Activated naive CD4-positive, alpha-beta T cell treated with anti-CD3 and anti-CD28 coated beads for 36 hours (primary cell): Measurements from ENCODE around the gene RGL1. TPM values are rescaled to one million over a fixed set of nuclear protein-coding genes. Genes with fewer than 3 reads are reported as not detected.
"Not testable (repeated sequence)": the region's sequence is repeated elsewhere in the genome, so short reads cannot be mapped to it uniquely, and the experiment has no call there.

Experiments
- CTCF ChIA-PET: fragments of 350-600 bp; sonication (Branson Sonifier 250); formaldehyde crosslinking; loops from one replicate; lab custom pipeline; 2021; ENCODE audit warnings: antibody characterized with exemption; lab: Charles Lee
- DNase-seq: peaks from one replicate; pipeline ENCODE4 v3.0.0-alpha.2; 2020
- H3K27ac Mint-ChIP-seq: one replicate; pipeline ENCODE4 v1.8.0; 2021; ENCODE audit warnings: mild to moderate bottlenecking, mixed read lengths
- H3K27me3 Mint-ChIP-seq: one replicate; pipeline ENCODE4 v1.8.0; 2021; ENCODE audit warnings: low read depth, mixed read lengths
- H3K36me3 Mint-ChIP-seq: one replicate; pipeline ENCODE4 v1.8.0; 2021; ENCODE audit warnings: low read depth, mixed read lengths
- H3K4me1 Mint-ChIP-seq: one replicate; pipeline ENCODE4 v1.8.0; 2021; ENCODE audit warnings: low read depth, mixed read lengths
- H3K4me3 Mint-ChIP-seq: one replicate; pipeline ENCODE4 v1.8.0; 2021; ENCODE audit warnings: mild to moderate bottlenecking, moderate library complexity, mixed read lengths
- H3K9me3 Mint-ChIP-seq: one replicate; pipeline ENCODE4 v1.8.0; 2021; ENCODE audit warnings: mixed read lengths
- intact Hi-C: fragments of 100-400 bp; cut with micrococcal nuclease; formaldehyde crosslinking; loops from one replicate; pipeline ENCODE4 v1.15.1; 2023
- total RNA-seq, 2 experiments: library from RNA; stranded (reverse); gene quantifications; one replicate each; pipeline ENCODE4 v1.2.3, GENCODE V29; 2021

The RGL1 gene
- total RNA-seq = 1 to 10 TPM; 2.6 to 2.7 TPM

DNA sequence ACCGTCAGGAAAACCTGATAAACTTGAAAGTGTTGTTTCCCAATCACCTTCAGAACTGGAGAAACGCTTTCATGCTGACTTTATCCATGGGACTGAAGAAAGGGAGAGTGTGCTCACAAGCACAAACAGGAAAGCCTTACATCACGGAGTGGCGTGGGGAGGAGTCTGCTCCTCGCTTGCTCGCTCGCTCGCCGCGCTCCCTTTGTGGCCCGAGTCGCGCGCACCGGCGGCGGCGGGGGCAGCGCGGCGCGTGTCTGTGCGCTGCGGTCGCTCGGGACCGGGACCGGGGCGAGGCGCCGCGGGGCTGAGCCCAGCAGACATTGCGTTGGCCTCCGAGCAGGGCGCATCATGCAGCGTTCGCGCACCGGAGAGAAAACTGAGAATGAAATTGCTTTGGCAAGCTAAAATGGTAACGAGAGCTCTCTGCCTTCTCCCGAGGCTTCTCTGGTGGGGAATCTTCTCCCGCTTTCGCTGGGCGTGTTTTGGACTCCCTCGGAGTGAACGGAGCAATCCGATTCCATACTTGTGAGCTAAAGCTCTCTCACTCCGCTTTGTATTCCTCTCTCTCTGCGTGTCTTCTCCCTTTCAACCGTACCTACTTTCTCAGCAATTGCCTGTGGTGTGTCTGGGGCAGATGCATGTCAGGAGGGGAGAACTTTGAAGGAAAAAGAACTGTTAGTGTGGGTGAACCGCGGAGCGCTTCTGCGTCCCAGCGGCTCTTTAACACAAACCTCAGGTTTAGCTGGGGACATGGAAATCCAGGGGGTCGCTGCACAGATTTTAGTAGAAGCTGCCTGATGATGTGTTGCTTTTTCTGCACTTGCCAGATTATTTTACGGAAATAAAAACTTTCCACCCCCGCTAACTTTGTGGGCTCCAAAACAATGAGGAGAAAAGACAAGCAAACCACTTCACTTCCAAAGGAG lies at the start of gene RGL1:
TSS of gene RGL1 (plus strand) at position 205 of the 926 bp plus-strand sequence. CDS start at position 383, 178 bp downstream.
- peak within 1 kb of the TSS; percentile 83 for H3K4me3 Mint-ChIP-seq
- peaks cover 15% of the 10 kb centered on the region for H3K9me3 Mint-ChIP-seq
- peaks cover 11% of the 10 kb centered on the region for H3K4me1 Mint-ChIP-seq
- peak; percentile 39 for DNase-seq
- CTCF ChIA-PET = interaction anchor here (0.6 kb wide), 1 partner anchor 218 kb away, joined by 4 read pairs; no protein-coding TSS in a partner anchor
- peaks cover 21% of the 10 kb centered on the region for H3K27me3 Mint-ChIP-seq
- peaks cover 2% of the 10 kb centered on the region for H3K36me3 Mint-ChIP-seq
- intact Hi-C loops = loop anchor here (2.0 kb wide), 1 partner anchor 38 kb away; no protein-coding TSS in a partner anchor
- no peak within 1 kb of the TSS for H3K27ac Mint-ChIP-seq

DNA sequence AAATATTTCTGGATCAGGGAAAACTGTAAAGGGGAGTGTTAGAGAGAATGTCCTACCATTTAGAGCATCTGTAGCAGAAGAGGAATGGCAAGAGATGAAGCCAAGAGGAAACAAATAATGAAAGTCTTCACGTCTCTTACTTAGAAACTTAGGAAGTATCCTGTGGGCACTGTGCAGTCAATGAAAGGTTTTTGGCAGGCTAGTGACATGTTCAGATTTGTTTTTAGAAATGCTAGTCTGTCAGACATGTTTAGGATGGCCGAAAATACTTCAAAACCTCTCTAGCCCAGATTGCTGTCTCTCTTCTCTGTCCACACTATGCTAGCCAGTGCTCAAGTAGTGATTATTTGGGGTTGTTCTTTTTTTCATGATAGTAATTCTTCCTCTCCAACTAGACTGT lies 48.6 kb upstream of the RGL1 start:
- H3K36me3 Mint-ChIP-seq = peaks cover 12% of the 10 kb centered on the region
- H3K4me1 Mint-ChIP-seq = no peaks in the 10 kb centered on the region
- no peak for DNase-seq
- no peak overlapping the region for H3K27ac Mint-ChIP-seq
- no peak overlapping the region for H3K4me3 Mint-ChIP-seq
- intact Hi-C loops = no loop called here
- H3K9me3 Mint-ChIP-seq = no peaks in the 10 kb centered on the region
- no peaks in the 10 kb centered on the region for H3K27me3 Mint-ChIP-seq
- CTCF ChIA-PET = no interaction called here

DNA sequence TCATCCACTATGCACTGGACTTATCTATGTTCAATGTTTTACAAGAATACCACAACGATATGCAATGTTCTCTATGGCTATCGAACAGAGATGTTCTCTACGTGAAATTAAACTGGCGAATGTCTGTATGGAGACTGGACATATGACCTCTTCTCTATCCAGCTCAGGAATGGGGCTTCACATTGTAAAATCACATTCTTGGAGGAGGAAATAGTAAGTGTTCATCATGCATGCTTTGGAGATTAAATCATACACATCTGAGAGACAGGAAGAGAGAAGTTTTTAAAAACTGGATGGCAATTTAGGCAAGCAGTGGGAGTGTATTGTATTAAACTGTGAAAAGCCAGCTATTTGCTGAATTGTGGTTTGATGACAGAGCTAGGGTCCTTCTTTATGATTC lies 47.9 kb upstream of the RGL1 start:
- H3K9me3 Mint-ChIP-seq = peaks cover 5% of the 10 kb centered on the region
- no peak overlapping the region for H3K4me3 Mint-ChIP-seq
- H3K36me3 Mint-ChIP-seq = peaks cover 12% of the 10 kb centered on the region
- CTCF ChIA-PET = no interaction called here
- intact Hi-C loops = no loop called here
- no peaks in the 10 kb centered on the region for H3K27me3 Mint-ChIP-seq
- no peak overlapping the region for H3K27ac Mint-ChIP-seq
- DNase-seq = no peak
- H3K4me1 Mint-ChIP-seq = no peaks in the 10 kb centered on the region

DNA sequence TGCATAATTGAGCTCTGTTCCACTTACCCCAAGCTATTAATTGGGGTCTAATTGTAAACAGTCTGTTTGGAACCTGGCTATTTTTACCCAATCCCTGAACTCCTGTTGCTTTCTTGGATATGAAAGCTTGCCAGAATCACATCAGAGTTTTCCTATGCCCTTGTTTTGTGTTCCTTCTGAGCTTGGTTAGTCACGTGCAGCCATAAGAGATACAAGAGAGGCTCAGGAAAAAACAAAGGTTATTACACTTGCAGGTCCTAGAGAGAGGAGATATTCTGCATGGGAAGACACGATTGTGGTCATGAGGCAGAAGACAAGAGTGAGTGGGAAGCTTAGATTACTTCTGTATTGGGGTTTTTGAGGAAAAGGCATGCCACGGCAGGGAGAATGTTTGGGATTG lies 46.0 kb upstream of the RGL1 start:
- no peak for DNase-seq
- H3K4me1 Mint-ChIP-seq = no peaks in the 10 kb centered on the region
- no peak overlapping the region for H3K4me3 Mint-ChIP-seq
- intact Hi-C loops = no loop called here
- H3K36me3 Mint-ChIP-seq = peaks cover 6% of the 10 kb centered on the region
- CTCF ChIA-PET = interaction anchor here (1.0 kb wide), 1 partner anchor 157 kb away, joined by 3 read pairs; no protein-coding TSS in a partner anchor
- peaks cover 13% of the 10 kb centered on the region for H3K9me3 Mint-ChIP-seq
- no peaks in the 10 kb centered on the region for H3K27me3 Mint-ChIP-seq
- H3K27ac Mint-ChIP-seq = no peak overlapping the region

DNA sequence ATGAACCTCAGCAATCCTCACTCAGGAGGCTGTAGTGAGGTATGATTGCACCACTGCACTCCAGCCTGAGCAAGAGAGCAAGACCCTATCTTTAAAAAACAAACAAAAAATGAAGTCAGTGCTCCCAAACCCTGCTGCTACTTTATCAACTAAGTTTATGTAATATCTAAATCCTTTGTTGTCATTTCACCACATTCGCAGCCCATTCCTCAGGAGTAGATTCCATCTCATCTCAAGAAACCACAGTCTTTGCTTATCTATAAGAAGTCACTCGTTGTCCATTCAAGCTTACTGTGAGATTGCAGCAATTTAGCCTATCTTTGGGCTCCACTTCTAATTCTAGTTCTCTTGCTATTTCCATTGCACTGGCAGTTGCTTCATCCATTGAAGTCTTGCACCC lies 44.3 kb upstream of the RGL1 start:
- CTCF ChIA-PET = no interaction called here
- Mint-ChIP-seq H3K4me1 (no peaks in the 10 kb centered on the region), H3K9me3 (peaks cover 26% of the 10 kb centered on the region), H3K36me3 (peaks cover 18% of the 10 kb centered on the region), H3K27ac (no peak overlapping the region), H3K27me3 (no peaks in the 10 kb centered on the region), H3K4me3 (no peak overlapping the region)
- DNase-seq = no peak
- intact Hi-C loops = no loop called here

DNA sequence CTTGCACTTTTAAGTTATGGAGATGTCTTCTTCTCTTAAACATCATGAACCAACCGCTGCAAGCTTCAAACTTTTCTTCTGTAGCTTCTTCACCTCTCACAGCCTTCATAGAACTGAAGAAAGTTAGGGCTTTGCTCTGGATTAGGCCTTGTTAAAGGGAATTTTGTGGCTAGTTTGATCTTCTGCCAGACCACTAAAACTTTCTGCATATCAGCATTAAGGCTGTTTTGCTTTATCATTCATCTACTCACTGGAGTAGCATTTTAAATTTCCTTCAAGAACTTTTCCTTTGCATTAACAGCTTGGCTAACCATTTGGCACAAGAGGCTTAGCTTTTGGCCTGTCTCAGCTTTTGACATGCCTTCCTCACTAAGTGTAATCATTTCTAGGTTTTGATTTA lies 43.0 kb upstream of the RGL1 start:
- no peaks in the 10 kb centered on the region for H3K4me1 Mint-ChIP-seq
- CTCF ChIA-PET = no interaction called here
- peaks cover 26% of the 10 kb centered on the region for H3K9me3 Mint-ChIP-seq
- no peaks in the 10 kb centered on the region for H3K27me3 Mint-ChIP-seq
- no peak overlapping the region for H3K4me3 Mint-ChIP-seq
- H3K36me3 Mint-ChIP-seq = peaks cover 18% of the 10 kb centered on the region
- no peak overlapping the region for H3K27ac Mint-ChIP-seq
- intact Hi-C loops = no loop called here
- DNase-seq = no peak

DNA sequence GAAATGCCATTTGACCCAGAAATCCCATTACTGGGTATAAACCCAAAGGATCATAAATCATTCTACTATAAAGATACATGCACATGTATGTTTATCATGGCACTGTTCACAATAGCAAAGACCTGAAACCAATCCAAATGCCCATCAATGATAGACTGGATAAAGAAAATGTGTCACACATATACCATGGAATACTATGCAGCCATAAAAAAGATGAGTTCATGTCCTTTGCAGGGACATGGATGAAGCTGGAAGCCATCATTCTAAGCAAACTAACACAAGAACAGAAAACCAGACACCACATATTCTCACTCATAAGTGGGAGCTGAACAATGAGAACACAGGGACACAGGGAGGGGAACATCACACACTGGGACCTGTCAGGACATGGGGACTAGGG lies 42.1 kb upstream of the RGL1 start:
- CTCF ChIA-PET, DNase-seq, H3K4me1 Mint-ChIP-seq, H3K27me3 Mint-ChIP-seq, intact Hi-C loops, H3K27ac Mint-ChIP-seq, H3K4me3 Mint-ChIP-seq: not testable (repeated sequence)
- Mint-ChIP-seq H3K36me3 (peaks cover 18% of the 10 kb centered on the region), H3K9me3 (peaks cover 26% of the 10 kb centered on the region)

DNA sequence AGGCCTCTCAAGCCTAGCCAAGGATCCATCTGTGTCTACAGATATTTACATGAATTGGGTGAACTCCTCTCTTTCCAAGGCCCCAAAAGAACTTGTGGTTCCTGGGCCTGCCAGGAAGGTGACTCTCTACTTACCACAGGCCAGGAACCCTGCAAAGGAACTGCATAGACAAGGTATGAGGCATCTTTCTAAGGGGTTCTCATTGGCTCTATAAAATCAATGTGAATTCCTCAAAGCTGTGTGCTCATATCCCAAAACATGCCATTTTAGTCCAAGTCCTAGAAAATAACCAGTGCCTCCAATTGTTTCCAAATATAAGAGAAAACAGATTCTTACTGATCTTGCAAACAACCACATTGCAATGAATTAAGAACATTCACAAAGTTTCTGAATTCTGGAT lies 39.9 kb upstream of the RGL1 start:
- intact Hi-C loops = no loop called here
- Mint-ChIP-seq H3K36me3 (peaks cover 18% of the 10 kb centered on the region), H3K9me3 (peaks cover 29% of the 10 kb centered on the region), H3K27me3 (no peaks in the 10 kb centered on the region), H3K4me3 (no peak overlapping the region), H3K4me1 (no peaks in the 10 kb centered on the region), H3K27ac (no peak overlapping the region)
- CTCF ChIA-PET = no interaction called here
- DNase-seq = no peak

DNA sequence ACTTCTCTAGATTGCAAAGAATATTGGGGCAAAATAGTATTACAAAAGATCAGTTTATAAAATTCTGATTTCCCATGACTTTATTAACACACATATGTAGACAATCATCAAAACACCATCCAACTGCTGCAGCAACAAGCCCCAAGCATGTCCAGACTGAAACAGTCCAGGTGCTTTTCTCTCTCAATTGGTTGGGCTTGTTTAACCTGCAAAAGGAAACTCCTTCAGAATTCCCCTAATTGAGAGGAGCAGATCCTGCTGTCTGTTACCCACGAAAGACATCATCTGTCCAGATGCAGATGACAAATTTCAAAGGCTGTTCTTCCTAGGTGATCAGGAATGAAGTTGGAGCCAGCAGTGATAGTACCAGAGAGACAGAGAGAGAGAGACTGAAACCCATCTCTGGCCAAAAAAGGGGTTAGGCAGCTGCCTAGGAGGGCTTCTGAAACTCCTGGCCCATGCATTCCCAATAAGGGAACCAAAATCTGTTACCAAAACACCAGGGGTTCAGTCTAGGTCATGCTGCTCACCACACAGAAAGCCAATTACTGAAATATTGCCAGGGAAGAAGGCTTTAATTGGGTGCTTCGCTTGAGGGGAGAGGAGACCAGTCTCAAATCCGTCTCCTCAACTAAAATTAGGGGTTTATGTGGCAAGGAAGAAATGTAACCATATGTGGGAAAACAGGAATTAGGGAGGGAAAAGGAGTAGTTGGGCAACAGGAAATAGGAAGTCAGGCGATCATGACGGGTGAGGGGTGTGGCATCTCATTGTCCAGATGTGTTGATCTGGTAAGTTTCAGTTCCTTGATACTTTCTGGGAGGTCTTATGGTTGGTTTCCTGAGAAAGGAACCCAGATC lies 34.7 kb upstream of the RGL1 start:
- H3K27me3 Mint-ChIP-seq = no peaks in the 10 kb centered on the region
- no peak overlapping the region for H3K4me3 Mint-ChIP-seq

DNA sequence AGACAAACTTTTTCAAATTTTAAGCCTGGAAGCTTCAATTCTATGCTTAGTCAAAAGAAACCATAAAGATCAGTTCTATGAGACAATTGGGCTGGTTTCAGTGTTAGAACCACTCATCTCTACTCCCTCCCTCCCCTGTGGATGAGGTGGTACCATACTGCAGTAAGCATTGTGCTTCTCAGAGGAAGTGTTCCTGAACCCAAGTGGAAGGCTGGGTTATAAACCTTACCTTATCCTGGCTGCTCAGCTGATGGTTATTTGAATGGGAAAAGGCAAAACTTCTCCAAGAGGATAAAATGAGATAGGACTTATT lies 34.1 kb upstream of the RGL1 start:
- H3K9me3 Mint-ChIP-seq = peaks cover 31% of the 10 kb centered on the region
- intact Hi-C loops = no loop called here
- DNase-seq = no peak
- no peaks in the 10 kb centered on the region for H3K27me3 Mint-ChIP-seq
- CTCF ChIA-PET = no interaction called here
- no peaks in the 10 kb centered on the region for H3K4me1 Mint-ChIP-seq
- H3K4me3 Mint-ChIP-seq = no peak overlapping the region
- H3K27ac Mint-ChIP-seq = no peak overlapping the region
- H3K36me3 Mint-ChIP-seq = peaks cover 20% of the 10 kb centered on the region

More for the DNA sequence above, 34.7 kb upstream of the RGL1 start:
- intact Hi-C loops = no loop called here
- Mint-ChIP-seq H3K27ac (no peak overlapping the region), H3K36me3 (peaks cover 22% of the 10 kb centered on the region), H3K9me3 (peaks cover 29% of the 10 kb centered on the region), H3K4me1 (no peaks in the 10 kb centered on the region)
- CTCF ChIA-PET = no interaction called here
- DNase-seq = no peak

DNA sequence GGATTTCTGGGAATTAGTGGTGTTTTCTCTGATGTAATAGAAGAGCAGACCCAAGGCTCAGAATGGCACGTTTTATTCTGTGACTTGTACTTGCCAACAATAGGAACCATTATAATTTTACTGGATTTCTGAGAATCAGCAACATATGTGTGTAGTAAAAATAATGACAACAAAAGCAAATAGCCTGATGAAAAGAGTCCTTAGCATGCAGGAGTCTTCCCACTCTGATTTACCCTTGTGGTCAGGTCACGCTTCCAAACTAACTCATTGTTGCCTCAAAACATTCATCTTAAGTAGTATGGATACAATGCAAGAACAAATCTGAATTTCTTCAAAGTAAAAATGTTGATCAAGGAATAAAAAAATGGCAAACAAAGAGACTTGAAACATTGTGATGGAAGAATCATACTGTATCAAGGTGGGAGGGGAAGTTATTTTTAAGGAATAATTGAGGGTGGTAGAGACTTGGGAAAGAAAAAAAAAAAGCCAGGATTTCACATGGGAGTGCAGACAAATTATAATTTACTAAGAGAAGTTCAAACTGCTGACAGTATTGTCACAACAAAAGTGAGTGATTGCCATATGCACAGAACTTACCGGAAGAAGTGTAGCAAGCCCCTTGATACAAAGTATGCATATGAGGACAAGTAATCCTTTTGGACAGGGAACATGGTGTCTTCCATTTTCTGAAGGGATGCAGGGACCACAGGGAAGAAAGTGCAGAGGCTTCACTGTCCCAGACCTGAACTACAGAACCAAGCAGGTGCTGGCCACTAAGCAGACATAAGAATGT lies 31.2 kb upstream of the RGL1 start:
- DNase-seq = no peak
- H3K36me3 Mint-ChIP-seq = peaks cover 20% of the 10 kb centered on the region
- intact Hi-C loops = no loop called here
- no peak overlapping the region for H3K27ac Mint-ChIP-seq
- H3K4me3 Mint-ChIP-seq = no peak overlapping the region
- H3K4me1 Mint-ChIP-seq = no peaks in the 10 kb centered on the region
- peaks cover 31% of the 10 kb centered on the region for H3K9me3 Mint-ChIP-seq
- H3K27me3 Mint-ChIP-seq = no peaks in the 10 kb centered on the region
- CTCF ChIA-PET = no interaction called here

DNA sequence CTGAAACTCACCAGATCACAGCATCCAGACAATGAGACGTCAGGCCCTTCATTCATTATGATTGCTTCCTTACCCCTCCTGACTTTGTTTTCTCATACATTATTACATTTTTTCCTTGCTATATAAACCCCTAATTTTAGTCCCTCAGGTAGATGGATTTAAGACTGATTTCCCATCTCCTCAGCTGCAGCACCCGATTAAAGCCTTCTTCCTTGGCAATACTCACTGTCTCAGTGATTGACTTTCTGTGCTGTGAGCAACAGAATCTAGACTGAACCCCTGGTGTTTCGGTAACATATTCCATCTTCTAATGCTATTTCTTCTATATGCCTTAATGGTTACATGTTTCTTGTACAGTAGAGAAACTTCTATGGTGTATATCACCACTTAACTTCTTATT lies 30.0 kb upstream of the RGL1 start:
- peaks cover 20% of the 10 kb centered on the region for H3K36me3 Mint-ChIP-seq
- no peaks in the 10 kb centered on the region for H3K27me3 Mint-ChIP-seq
- intact Hi-C loops = no loop called here
- H3K4me3 Mint-ChIP-seq = no peak overlapping the region
- H3K9me3 Mint-ChIP-seq = peaks cover 28% of the 10 kb centered on the region
- no peaks in the 10 kb centered on the region for H3K4me1 Mint-ChIP-seq
- CTCF ChIA-PET = no interaction called here
- H3K27ac Mint-ChIP-seq = no peak overlapping the region
- no peak for DNase-seq
